ENCODE measurements around the gene FMNL2.
"Not testable (repeated sequence)": the region's sequence is repeated elsewhere in the genome, so short reads cannot be mapped to it uniquely, and the experiment has no call there.

The FMNL2 gene

GRCh38 chr2:152467677-152468410, 132.9 kb downstream of the FMNL2 start:
- no peak for TF ChIP-seq CTCF (IDR thresholded peaks at IDR 0.05; ENCODE audit: low read depth, low read length)
- no peak overlapping the region for H3K4me3 ChIP-seq (ENCODE audit: low read depth, low read length)

GRCh38 chr2:152468899-152469692, 134.1 kb downstream of the FMNL2 start:
- no peak for DNase-seq
- Histone ChIP-seq H3K9me3 (ENCODE audit: severe bottlenecking) (no peaks in the 10 kb centered on the region), H3K27me3 (ENCODE audit: insufficient read depth, low read depth, severe bottlenecking) (no peaks in the 10 kb centered on the region), H3K4me3 (ENCODE audit: low read depth, low read length) (no peak overlapping the region), H3K36me3 (no peaks in the 10 kb centered on the region), H3K27ac (no peak overlapping the region)
- TF ChIP-seq CTCF (IDR thresholded peaks at IDR 0.05; ENCODE audit: low read depth, low read length): no peak

More at GRCh38 chr2:152467677-152468410, 132.9 kb downstream of the FMNL2 start:
- H3K36me3 ChIP-seq: no peaks in the 10 kb centered on the region
- H3K9me3 ChIP-seq (ENCODE audit: severe bottlenecking): no peaks in the 10 kb centered on the region
- no peak for DNase-seq
- no peak overlapping the region; the same call in 1 of the 2 replicates for H3K27ac ChIP-seq
- no peaks in the 10 kb centered on the region for H3K27me3 ChIP-seq (ENCODE audit: insufficient read depth, low read depth, severe bottlenecking)

GRCh38 chr2:152470861-152471854, 136.2 kb downstream of the FMNL2 start:
- no peak for TF ChIP-seq CTCF (IDR thresholded peaks at IDR 0.05; ENCODE audit: low read depth, low read length)
- Histone ChIP-seq H3K4me3 (ENCODE audit: low read depth, low read length) (no peak overlapping the region), H3K27me3 (ENCODE audit: insufficient read depth, low read depth, severe bottlenecking) (no peaks in the 10 kb centered on the region), H3K9me3 (ENCODE audit: severe bottlenecking) (no peaks in the 10 kb centered on the region), H3K36me3 (no peaks in the 10 kb centered on the region), H3K27ac (no peak overlapping the region)
- DNase-seq: no peak

- TF ChIP-seq CTCF (IDR thresholded peaks at IDR 0.05; ENCODE audit: low read depth, low read length): no peak
- Histone ChIP-seq H3K27ac (no peak overlapping the region), H3K4me3 (ENCODE audit: low read depth, low read length) (no peak overlapping the region), H3K36me3 (no peaks in the 10 kb centered on the region), H3K9me3 (ENCODE audit: severe bottlenecking) (no peaks in the 10 kb centered on the region), H3K27me3 (ENCODE audit: insufficient read depth, low read depth, severe bottlenecking) (no peaks in the 10 kb centered on the region)
- no peak for DNase-seq
Observed at GRCh38 chr2:152472481-152472887, 137.5 kb downstream of the FMNL2 start.

GRCh38 chr2:152473151-152473857, 138.3 kb downstream of the FMNL2 start:
- no peak for TF ChIP-seq CTCF (IDR thresholded peaks at IDR 0.05; ENCODE audit: low read depth, low read length)
- H3K27ac ChIP-seq: no peak overlapping the region
- DNase-seq: no peak

GRCh38 chr2:152474523-152474922, 139.5 kb downstream of the FMNL2 start:
- not testable (repeated sequence) for H3K4me3 ChIP-seq (ENCODE audit: low read depth, low read length); H3K36me3 ChIP-seq; H3K27me3 ChIP-seq (ENCODE audit: insufficient read depth, low read depth, severe bottlenecking); H3K9me3 ChIP-seq (ENCODE audit: severe bottlenecking); H3K27ac ChIP-seq; DNase-seq

More at GRCh38 chr2:152473151-152473857, 138.3 kb downstream of the FMNL2 start:
- H3K4me3 ChIP-seq (ENCODE audit: low read depth, low read length): no peak overlapping the region
- H3K36me3 ChIP-seq: no peaks in the 10 kb centered on the region
- H3K9me3 ChIP-seq (ENCODE audit: severe bottlenecking): no peaks in the 10 kb centered on the region
- no peaks in the 10 kb centered on the region for H3K27me3 ChIP-seq (ENCODE audit: insufficient read depth, low read depth, severe bottlenecking)
